ENCODE results near the gene MTFMT.
"Not testable (repeated sequence)": the region's sequence is repeated elsewhere in the genome, so short reads cannot be mapped to it uniquely, and the experiment has no call there.

Gene MTFMT

GRCh38 chr15:65040461-65040860 lies 11.0 kb upstream of the MTFMT start:
- no peak for DNase-seq

DNA sequence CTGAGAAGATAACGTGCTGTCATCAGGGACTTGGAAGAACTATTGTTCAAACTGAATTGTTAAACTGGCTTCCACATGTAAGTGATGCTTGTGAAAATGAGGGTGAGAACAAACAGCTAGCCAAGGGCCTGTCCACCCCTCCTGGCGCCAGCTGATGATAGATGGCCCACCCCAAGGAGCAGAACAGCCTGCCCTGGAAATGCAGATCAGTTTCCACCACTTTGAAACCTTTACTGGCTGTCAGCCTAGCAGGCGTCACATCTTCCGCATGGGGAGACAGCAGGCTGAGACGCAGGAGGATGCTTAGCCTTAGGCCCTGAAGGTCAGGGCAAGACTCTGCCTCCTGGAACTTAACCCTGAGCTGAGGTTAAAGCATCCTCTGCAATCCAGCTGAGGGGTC lies 9.4 kb upstream of the MTFMT start:
- no peak for DNase-seq

DNA sequence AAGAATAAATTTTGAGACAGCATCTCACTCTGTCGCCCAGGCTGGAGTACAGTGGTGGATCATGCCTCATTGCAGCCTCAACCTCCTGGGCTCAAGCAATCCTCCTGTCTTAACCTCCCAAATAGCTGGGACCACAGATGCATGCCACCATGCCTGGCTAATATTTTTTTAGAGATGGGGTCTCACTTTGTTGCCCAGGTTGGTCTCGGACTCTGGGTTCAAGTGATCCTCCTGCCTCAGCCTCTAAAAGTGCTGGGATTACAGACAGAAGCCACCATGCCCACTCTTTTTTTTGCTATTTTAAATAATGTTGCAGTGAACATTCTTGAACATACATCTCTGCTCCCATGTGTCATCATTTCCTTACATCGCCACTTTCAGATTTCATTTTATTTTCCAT lies 9.0 kb upstream of the MTFMT start:
- no peak for DNase-seq

DNA sequence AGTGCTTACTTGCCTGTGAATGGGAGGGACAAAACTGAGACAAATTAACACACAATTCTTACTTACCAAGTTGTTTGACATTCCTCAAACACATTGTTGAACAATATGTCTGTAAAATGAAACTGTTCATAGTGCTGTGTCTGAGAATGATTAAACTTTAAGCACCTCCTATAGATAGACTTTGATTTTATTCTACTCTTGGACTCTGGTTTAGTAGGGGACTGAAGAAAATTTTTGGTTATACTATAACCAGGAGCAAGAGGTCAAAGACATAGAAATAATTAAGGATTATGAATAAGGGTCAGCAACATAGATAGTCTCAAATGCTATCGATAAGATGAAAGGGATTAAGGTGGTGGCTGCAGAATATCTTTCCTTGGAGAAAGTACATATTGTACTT lies 7.9 kb upstream of the MTFMT start:
- DNase-seq: no peak

DNA sequence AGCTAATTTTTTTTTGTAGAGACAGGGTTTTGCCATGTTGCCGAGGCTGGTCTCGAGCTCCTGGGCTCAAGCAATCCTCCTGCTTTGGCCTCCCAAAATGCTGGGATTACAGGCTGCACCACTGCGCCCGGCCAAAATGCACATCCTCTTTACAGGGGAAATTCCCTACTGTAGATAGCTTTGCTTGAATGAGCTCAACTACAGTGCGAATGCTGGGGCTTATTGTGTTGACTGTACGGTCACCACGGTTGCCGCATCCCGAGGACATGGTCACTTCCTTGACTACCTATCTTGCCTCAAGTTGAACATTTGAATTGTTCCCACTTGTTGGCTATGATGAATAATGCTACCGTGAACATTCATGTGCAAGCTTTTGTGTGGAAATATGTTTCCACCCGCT lies 5.3 kb upstream of the MTFMT start:
- DNase-seq: no peak

- DNase-seq: peak in 6 of 51 donors; percentile 7 to 61 (median 12)
Observed at GRCh38 chr15:65033659-65034269, 4.3 kb upstream of the MTFMT start.

GRCh38 chr15:65032801-65033537 lies 3.5 kb upstream of the MTFMT start:
- peak in 23 of 51 donors; percentile 7 to 53 (median 37) for DNase-seq

DNA sequence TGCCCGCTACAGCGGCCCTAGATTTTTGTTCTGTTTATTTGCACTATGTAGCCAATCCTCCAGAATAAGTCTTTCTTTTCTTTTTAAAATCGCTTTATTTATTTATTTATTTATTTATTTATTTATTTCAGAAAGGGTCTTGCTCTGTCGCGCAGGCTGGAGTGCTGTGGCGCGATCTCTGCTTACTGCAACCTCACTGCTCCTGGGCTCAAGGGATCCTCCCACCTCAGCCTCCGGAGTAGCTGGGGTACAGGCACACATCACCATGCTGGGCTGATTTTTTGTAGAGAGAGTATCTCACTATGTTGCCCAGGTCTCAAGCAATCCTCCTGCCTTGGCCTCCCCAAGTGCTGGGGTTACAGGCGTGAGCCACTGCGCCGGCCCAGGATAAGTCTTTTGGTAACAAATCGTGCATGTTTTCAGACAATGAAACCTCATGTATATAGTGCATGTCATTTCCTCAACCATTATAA lies 333 bp upstream of the MTFMT start:
- DNase-seq: no peak

DNA sequence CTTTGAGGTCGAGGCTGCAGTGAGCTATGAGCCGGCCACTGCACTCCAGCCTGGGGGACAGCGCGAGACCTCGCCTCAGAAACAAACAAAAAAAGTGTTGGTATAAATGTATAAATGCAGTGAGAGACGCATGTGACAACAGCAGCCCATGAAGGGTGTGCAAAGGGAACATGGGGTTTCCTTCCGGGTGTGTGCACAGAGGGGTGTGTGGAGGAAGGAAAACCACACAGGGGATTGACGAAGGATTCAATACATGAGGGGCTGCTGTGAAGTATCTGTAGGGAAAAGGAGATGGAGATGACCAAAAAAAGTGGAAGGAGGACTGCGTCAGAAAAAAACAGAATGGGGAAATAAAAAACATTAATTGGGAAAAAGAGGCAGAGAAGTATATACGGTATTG lies 1.1 kb downstream of the MTFMT start:
- peak in 1 of 51 donors; percentile 6 for DNase-seq

DNA sequence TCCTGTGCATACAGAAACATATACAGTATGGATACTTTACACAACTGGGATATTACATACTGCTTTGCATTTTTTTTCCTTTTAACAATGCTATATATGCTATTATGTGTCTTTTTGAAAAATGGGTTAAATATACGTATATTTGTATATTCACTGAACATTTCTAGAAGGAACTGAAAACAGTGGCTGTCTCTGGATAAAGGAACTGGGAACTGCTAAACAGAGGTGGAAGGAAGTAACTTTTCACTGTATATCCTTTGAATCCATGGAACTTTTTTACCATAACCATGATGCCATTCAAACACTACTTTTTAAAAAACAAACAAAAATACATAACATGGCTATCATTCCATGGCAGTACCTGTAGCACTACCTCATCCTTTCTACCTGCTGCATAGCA lies 1.8 kb downstream of the MTFMT start:
- DNase-seq: no peak

DNA sequence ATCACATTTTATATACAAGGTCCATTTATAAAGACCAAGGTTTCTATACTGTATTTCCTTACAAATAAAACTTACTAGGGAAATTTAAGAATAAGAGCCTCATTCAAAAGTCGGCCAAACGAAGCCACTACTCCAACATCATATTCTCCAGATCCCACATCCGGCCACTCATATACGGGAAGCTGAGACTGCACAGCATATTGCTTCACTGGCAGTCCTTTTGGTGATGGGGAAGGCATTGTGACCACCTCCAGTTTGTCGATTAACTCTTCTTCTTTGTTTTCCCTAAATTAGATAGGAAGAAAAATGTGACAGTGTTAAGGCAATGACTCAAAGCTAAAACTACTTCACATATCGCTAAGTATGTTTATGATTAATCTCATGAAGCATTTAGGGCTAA lies 2.7 kb downstream of the MTFMT start:
- no peak for DNase-seq

DNA sequence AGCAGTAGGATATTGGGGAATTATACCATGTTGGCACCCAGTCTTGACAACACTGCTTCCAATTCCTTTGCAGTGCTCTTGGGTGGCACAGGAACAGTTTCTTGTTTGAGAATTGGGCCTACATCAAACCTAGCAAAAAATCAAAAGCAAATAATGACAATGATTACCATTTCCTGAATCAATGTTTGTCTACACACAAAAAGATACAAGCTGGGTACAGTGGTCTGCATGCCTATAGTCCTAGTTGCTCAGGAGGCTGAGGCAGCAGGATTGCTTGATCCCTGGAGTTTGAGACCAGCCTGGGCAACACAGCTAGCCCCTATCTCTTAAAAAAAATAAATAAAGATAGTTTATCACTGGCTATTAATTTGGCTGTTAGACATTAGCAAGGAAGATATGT lies 8.0 kb downstream of the MTFMT start:
- no peak for DNase-seq

DNA sequence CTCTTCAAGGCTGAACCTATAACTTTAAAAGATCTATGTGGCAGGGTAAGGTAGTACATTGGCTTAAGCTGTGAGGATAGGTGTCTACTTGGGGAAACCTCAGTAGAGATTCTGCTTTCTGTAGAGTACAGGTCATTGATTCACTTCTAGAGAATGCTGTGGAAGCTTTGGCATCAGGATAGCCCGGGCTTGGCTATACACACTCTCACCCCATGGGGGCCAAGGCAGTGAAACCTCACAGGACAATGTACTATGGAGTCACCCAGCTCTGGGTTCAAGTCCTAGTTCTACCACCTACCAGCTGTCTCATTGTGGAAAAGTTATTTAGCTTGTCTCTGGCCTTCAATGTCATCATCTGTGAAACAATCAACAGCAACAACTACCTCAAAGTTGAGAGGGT lies 9.0 kb downstream of the MTFMT start:
- no peak for DNase-seq

DNA sequence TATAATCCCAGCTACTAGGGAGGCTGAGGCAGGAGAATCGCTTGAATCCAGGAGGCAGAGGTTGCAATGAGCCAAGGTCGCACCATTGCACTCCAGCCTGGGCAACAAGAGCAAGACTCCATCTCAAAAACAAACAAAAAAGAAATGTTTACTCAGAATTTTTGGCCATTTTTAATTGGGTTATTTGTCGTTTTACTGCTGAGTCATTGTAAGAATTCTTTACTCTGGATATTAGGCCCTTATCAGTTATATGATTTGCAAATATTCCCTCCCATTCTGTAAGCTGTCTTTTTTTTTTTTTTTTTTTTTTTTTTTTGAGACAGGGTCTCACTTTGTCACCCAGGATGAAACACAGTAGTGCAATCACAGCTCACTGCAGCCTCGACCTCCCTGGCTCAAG lies 18.2 kb downstream of the MTFMT start:
- not testable (repeated sequence) for DNase-seq

GRCh38 chr15:65008983-65009382 lies 20.5 kb downstream of the MTFMT start:
- DNase-seq: no peak

- DNase-seq: no peak
Observed at GRCh38 chr15:65006876-65007275, 22.6 kb downstream of the MTFMT start.

GRCh38 chr15:65004993-65005392 lies 24.4 kb downstream of the MTFMT start:
- DNase-seq: no peak

GRCh38 chr15:64997745-64998375 lies 31.6 kb downstream of the MTFMT start:
- no peak for DNase-seq

DNA sequence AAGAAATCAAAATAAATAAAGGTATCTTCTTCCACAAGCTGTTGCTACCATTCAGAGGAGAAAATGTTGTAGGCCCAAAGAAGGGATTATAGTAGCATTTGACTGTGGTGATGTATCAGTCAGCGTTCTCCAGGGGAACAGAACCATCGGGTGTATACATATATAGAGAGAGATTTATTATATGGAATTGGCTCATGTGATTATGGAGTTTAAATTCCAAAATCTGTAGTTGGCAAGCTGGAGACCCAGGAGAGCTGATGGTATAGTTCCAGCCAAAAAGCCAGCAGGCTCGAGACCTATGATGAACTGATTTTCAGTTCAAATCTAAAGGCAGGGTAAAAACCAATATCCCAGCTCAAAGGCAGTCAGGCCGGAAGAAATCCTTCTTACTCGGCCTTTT lies 32.4 kb downstream of the MTFMT start:
- DNase-seq: no peak

- no peak for DNase-seq
Observed at GRCh38 chr15:64993290-64993689, 36.1 kb downstream of the MTFMT start.

DNA sequence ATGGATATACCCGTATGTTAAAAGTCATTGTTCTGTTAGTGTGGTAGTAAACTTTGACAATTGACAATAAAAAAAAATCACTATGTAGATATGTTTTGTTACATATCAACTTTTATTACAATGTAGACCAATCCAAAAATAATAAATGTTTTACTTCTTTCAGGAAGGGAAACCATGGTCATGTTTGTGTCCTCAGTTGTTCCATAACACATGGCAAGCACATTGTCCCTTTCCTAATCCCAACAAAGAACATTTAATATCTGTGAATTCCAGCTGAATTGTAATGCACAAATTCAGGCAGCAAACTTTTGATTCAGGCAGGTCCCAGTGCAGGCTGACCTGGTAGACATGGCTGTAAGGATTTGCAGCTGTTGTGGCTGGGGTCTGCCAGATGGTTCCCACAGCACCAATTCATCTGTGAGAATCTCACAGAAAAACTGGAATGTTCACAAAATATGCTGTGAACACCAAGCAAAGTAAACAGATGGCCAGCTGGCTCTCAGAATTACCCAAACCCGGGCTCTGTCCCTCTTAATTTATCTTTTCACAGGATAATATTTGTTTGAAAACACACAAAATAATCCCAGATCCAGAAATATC lies 37.8 kb downstream of the MTFMT start:
- no peak for DNase-seq

DNA sequence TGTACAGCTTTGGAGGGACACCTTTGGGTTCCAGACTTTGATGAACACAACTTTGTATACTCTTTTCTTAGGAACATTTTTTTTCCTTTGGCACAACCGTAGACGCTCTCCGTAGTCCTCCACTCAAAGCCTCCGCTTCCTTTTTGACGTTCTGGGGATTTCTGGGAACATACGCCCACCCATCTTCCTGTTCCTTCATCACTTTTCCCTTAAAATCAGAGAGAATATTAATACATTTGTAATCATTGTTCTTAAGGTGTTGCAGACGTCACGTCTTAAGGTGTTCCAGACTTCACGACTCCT lies 39.3 kb downstream of the MTFMT start:
- no peak for DNase-seq
